UCSD-AML1 (cell line): Measurements from ENCODE around the gene GMEB2.
"Not testable (repeated sequence)": the region's sequence is repeated elsewhere in the genome, so short reads cannot be mapped to it uniquely, and the experiment has no call there.

ENCODE experiments used
- DNase-seq: peaks from one replicate; lab custom pipeline; 2025; ENCODE audit not compliant: unreplicated experiment; lab: John Stamatoyannopoulos, UW

Gene GMEB2

DNA sequence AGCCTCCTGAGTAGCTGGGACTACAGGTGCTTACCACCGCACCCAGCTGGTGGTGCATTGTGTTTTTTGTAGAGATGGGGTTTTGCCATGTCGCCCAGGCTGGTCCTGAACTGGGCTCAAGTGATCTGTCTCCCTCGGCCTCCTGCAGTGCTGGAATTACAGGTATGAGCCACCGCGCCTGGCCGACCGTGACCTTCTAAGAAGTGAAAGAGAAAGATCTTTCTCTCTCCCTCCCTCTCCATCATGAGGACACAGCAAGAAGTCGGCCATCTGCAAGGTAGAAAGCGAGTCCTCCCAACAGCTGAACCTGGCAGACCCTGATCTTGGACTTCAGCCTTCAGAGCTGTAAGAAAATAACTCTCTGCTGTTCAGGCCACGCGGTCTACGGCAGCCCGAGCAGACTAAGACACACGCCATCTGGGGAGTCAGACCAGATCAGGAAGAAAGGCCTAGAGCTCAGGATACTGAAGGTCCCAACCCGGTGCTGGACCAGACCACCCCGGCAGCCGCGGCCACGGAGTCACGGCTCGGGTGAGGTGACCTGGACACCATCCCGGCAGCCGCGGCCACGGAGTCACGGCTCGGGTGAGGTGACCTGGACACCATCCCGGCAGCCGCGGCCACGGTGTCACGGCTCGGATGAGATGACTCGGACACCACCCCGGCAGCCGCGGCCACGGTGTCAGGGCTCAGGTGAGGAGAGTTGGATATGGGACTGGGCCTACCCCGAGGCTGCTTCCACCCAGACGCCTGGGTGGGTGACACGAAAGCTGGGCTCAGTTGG lies 9.6 kb downstream of the GMEB2 start:
- DNase-seq: no peak

DNA sequence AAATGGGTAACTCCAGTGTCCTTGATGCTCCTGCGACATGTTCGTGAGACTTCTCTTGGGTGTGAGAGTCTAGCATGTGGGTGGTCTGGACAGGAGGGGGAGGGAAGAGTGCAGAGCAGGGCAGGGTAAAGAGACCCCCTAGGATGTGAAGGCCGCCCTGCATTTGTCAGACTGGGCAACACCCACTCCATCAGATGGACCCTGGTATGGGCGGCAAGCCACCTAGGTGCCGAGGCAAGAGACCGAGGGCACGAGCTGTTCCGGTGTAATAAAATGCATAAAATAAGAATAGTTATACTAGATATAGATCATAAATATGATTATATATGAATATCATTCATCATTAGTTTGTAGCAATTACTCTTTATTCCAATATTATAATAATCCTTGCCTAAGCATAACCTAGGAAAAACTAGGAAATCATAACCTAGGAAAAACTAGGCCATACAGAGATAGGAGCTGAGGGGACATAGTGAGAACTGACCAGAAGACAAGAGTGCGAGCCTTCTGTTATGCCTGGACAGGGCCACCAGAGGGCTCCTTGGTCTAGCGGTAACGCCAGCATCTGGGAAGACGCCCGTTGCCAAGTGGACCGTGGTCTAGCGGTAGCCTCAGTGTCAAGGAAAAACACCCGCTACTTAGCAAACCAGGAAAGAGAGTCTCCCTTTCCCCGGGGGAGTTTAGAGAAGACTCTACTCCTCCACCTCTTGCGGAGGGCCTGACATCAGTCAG lies 12.9 kb downstream of the GMEB2 start:
- DNase-seq: not testable (repeated sequence)

- peak; percentile 74 for DNase-seq
Measured at GRCh38 chr20:63612276-63612931, 14.5 kb downstream of the GMEB2 start.

- DNase-seq: no peak
Measured at GRCh38 chr20:63611646-63612045, 15.3 kb downstream of the GMEB2 start.

GRCh38 chr20:63610581-63611435 lies 16.1 kb downstream of the GMEB2 start:
- DNase-seq: no peak

DNA sequence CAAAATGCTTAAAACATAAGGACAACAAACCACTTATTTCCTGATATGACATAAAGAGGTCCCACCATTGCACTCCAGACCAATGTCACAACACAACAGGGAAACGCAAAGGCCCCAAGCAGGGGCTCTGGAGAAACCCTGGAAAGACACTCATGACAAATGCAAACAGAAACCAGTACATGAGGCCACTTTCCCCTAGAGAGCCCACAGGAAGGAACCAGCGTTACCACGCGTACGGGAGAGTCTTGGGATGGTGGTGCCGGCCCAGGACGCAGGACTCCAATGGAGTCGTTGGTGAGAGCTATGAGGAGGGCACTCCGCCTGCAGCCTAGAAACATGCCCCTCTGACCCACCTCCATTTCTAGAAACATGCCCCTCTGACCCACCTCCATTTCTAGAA lies 20.2 kb downstream of the GMEB2 start:
- peak; percentile 47 for DNase-seq

GRCh38 chr20:63602321-63602720 lies 24.6 kb downstream of the GMEB2 start:
- DNase-seq: no peak

DNA sequence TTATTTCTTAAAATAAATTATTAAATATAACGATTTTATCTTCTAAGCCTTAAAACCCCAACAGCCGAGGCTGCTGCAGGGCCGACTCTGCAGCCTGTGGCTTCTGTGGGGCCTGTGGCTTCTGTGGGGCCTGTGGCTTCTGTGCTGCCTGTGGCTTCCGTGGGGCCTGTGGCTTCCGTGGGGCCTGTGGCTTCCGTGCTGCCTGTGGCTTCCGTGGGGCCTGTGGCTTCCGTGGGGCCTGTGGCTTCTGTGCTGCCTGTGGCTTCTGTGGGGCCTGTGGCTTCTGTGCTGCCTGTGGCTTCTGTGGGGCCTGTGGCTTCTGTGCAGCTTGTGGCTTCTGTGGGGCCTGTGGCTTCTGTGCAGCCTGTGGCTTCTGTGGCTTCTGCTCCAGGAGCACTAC lies 25.2 kb downstream of the GMEB2 start:
- DNase-seq: not testable (repeated sequence)

GRCh38 chr20:63599396-63600050 lies 27.4 kb downstream of the GMEB2 start:
- DNase-seq: no peak

GRCh38 chr20:63598479-63599395 lies 28.2 kb downstream of the GMEB2 start:
- DNase-seq: no peak

GRCh38 chr20:63597651-63598478 lies 29.0 kb downstream of the GMEB2 start:
- DNase-seq: no peak

GRCh38 chr20:63596423-63596822 lies 30.5 kb downstream of the GMEB2 start:
- DNase-seq: no peak

DNA sequence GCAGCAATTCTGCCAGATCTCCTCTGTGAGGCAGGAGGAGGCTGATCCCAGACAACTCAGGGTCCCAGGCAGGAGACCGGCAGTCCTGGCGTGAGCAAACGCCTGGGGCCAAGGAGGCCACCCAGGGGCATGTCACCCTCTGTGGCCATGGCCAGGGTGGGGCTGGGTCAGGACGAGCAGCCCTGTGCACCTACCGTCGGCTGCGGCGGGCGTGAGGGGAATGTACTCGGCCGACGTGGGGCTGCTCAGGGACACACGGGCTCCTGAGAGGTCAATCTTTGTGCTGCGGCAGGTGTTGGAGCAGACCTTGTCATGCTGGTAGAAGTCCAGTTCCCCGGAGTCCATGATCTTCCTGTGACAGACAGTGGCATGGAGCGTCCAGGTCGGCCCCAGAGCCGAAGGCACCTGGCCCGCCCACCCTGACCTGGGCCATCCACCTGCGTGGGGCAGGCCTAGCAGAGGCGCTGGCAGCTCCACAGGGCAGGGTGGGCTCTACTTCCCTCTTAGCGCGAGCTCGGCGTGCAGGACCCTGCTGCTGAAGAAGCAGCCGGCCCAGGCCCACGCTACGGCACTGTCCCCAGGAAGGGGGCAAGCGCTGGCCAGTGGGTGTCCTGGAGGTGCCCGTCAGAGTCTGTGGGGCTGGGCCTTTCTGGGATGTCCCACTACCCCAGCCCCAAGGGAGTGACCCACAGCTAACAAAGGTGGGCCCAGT lies 31.3 kb downstream of the GMEB2 start:
- DNase-seq: no peak

- DNase-seq: no peak
Measured at GRCh38 chr20:63594043-63594561, 32.8 kb downstream of the GMEB2 start.

GRCh38 chr20:63592661-63593060 lies 34.2 kb downstream of the GMEB2 start:
- no peak for DNase-seq

GRCh38 chr20:63591786-63592355 lies 35.0 kb downstream of the GMEB2 start:
- DNase-seq: no peak

GRCh38 chr20:63591147-63591533 lies 35.8 kb downstream of the GMEB2 start:
- no peak for DNase-seq
